SK-N-SH (cell line): Measurements from ENCODE around the gene LIN28B. TPM values are rescaled to one million over a fixed set of nuclear protein-coding genes. Genes with fewer than 3 reads are reported as not detected.

Source experiments
- CTCF ChIA-PET: fragments of 300-600, 350-600 bp; formaldehyde crosslinking; extraction: SDS; loops from one replicate; lab custom pipeline; 2021; lab: Yijun Ruan, JAX
- POLR2A ChIA-PET: fragments of 350-600 bp; sonication (Branson Sonifier 250); formaldehyde crosslinking; extraction: SDS; loops from one replicate; lab custom pipeline; 2020; ENCODE audit warnings: antibody characterized with exemption, inconsistent platforms; lab: Yijun Ruan, JAX
- DNase-seq: peaks from one replicate; pipeline ENCODE4 v3.0.0; 2012
- H2AFZ ChIP-seq: fragments of 200-600 bp; sonication (generic); 2 replicates; pipeline ENCODE4 v1.8.1; 2016; ENCODE audit warnings: antibody characterized with exemption, mild to moderate bottlenecking, low read depth
- H3F3A ChIP-seq: fragments of 200-600 bp; sonication (generic); replicated peaks from 2 replicates; pipeline ENCODE3; 2016; ENCODE audit warnings: antibody characterized with exemption, mild to moderate bottlenecking; ENCODE audit not compliant: insufficient read depth
- H3K27ac ChIP-seq, 2 experiments: fragments of 200-500 bp in 1 of 2; fragments of 200-600 bp in 1 of 2; sonication (Bioruptor generic) in 1 of 2; sonication (generic), shearing (Covaris generic) in 1 of 2; 2 replicates each; pipeline versions ENCODE4 v1.5.1 to v1.6.1; 2014 to 2016; ENCODE audit warnings: low read depth in 2 of 2, inconsistent platforms in 1 of 2, low read length in 1 of 2, mild to moderate bottlenecking in 1 of 2, mixed read lengths in 1 of 2
- H3K27me3 ChIP-seq: fragments of 200-600 bp; sonication (generic), shearing (Covaris generic); 2 replicates; pipeline ENCODE4 v1.6.1; 2016; ENCODE audit warnings: mixed run types; ENCODE audit not compliant: insufficient read depth
- H3K36me3 ChIP-seq, 2 experiments: fragments of 200-500 bp in 1 of 2; fragments of 200-600 bp in 1 of 2; sonication (Bioruptor generic) in 1 of 2; sonication (generic) in 1 of 2; replicated peaks in 1 of 2; 2 replicates each; pipeline versions ENCODE3 to v1.5.1; 2014 to 2016; ENCODE audit warnings: low read length in 1 of 2, mild to moderate bottlenecking in 1 of 2; ENCODE audit not compliant: insufficient read depth in 2 of 2, control insufficient read depth in 1 of 2
- H3K4me1 ChIP-seq, 2 experiments: fragments of 200-500 bp in 1 of 2; fragments of 200-600 bp in 1 of 2; sonication (Bioruptor generic) in 1 of 2; sonication (generic), shearing (Covaris generic) in 1 of 2; 2 replicates each; pipeline versions ENCODE4 v1.5.1 to v1.6.1; 2014 to 2016; ENCODE audit warnings: low read depth in 1 of 2, low read length in 1 of 2, mixed run types in 1 of 2; ENCODE audit not compliant: insufficient read depth in 2 of 2, control insufficient read depth in 1 of 2
- H3K4me2 ChIP-seq: fragments of 200-600 bp; sonication (generic), shearing (Covaris generic); 2 replicates; pipeline ENCODE4 v1.6.1; 2017; ENCODE audit warnings: mixed run types
- H3K4me3 ChIP-seq, 2 experiments: fragments of 200-500 bp in 1 of 2; fragments of 200-600 bp in 1 of 2; sonication (Bioruptor generic) in 1 of 2; sonication (generic), shearing (Covaris generic) in 1 of 2; 2 replicates each; pipeline versions ENCODE4 v1.5.1 to v1.8.1; 2014 to 2016; ENCODE audit warnings: low read depth in 2 of 2, inconsistent platforms in 1 of 2, low read length in 1 of 2, mild to moderate bottlenecking in 1 of 2, mixed read lengths in 1 of 2, moderate library complexity in 1 of 2
- H3K79me2 ChIP-seq: fragments of 200-600 bp; sonication (generic); 2 replicates; pipeline ENCODE4 v1.8.1; 2017; ENCODE audit warnings: mild to moderate bottlenecking; ENCODE audit not compliant: insufficient read depth
- H3K9ac ChIP-seq: fragments of 200-600 bp; sonication (generic); 2 replicates; pipeline ENCODE4 v1.6.1; 2017; ENCODE audit warnings: mixed run types
- H3K9me2 ChIP-seq: fragments of 200-600 bp; sonication (generic); 2 replicates; pipeline ENCODE4 v1.6.1; 2017; ENCODE audit warnings: mixed run types
- H3K9me3 ChIP-seq: fragments of 200-600 bp; sonication (generic); 2 replicates; pipeline ENCODE4 v1.6.1; 2017; ENCODE audit warnings: mixed run types, mild to moderate bottlenecking, moderate library complexity
- H4K20me1 ChIP-seq: fragments of 200-600 bp; sonication (generic); 2 replicates; pipeline ENCODE4 v1.6.1; 2017; ENCODE audit warnings: mild to moderate bottlenecking, mixed run types; ENCODE audit not compliant: insufficient read depth
- EP300 ChIP-seq, 2 experiments: IDR thresholded peaks; 2 replicates each; pipeline versions ENCODE4 v1.4.0 to v1.6.1; 2012; ENCODE audit warnings: borderline replicate concordance in 1 of 2, low read depth in 1 of 2, low read length in 1 of 2
- EZH2phosphoT487 ChIP-seq: fragments of 200-600 bp; sonication (generic); IDR thresholded peaks from 2 replicates; pipeline ENCODE4 v1.6.1; 2017; ENCODE audit warnings: low read depth, mixed run types, mild to moderate bottlenecking, antibody characterized with exemption, moderate library complexity, borderline replicate concordance
- GABPA ChIP-seq: IDR thresholded peaks from 2 replicates; pipeline ENCODE4 v1.4.0; 2012; ENCODE audit warnings: low read depth, mild to moderate bottlenecking
- MEF2A ChIP-seq: IDR thresholded peaks from 2 replicates; pipeline ENCODE4 v1.4.0; 2012; ENCODE audit warnings: low read depth, borderline replicate concordance
- MXI1 ChIP-seq: IDR thresholded peaks from 2 replicates; pipeline ENCODE4 v1.6.1; 2012; ENCODE audit warnings: mild to moderate bottlenecking, low read depth, low read length, improper control_type of control experiment
- REST ChIP-seq: IDR thresholded peaks from 2 replicates; pipeline ENCODE4 v1.6.1; 2012; ENCODE audit warnings: mild to moderate bottlenecking, low read depth, low read length, moderate library complexity
- RFX5 ChIP-seq: IDR thresholded peaks from 2 replicates; pipeline ENCODE4 v1.6.1; 2012; ENCODE audit warnings: mild to moderate bottlenecking, improper control_type of control experiment, low read length
- RXRA ChIP-seq: IDR thresholded peaks from 2 replicates; pipeline ENCODE4 v1.4.0; 2012; ENCODE audit warnings: low read depth, mild to moderate bottlenecking, borderline replicate concordance
- TCF12 ChIP-seq: IDR thresholded peaks from 2 replicates; pipeline ENCODE4 v1.4.0; 2012
- TEAD4 ChIP-seq: IDR thresholded peaks from 2 replicates; pipeline ENCODE4 v1.4.0; 2012; ENCODE audit warnings: mild to moderate bottlenecking, borderline replicate concordance; ENCODE audit not compliant: insufficient read depth
- USF1 ChIP-seq: IDR thresholded peaks from 2 replicates; pipeline ENCODE4 v1.4.0; 2012; ENCODE audit warnings: low read depth, borderline replicate concordance
- USF2 ChIP-seq: fragments of 150-350 bp; IDR thresholded peaks from 2 replicates; pipeline ENCODE4 v1.6.1; 2017; ENCODE audit warnings: antibody characterized with exemption, low read length, low read depth, borderline replicate concordance
- ZBTB33 ChIP-seq: IDR thresholded peaks from 2 replicates; pipeline ENCODE4 v1.4.0; 2012; ENCODE audit warnings: low read depth, borderline replicate concordance
- WGBS: methylation state at CpG from one replicate; pipeline ENCODE4 v1.1.6; 2017; ENCODE audit warnings: low lambda C conversion rate; 5-methylcytosine and 5-hydroxymethylcytosine counted together
- polyA plus RNA-seq, 3 experiments: library from polyadenylated mRNA; depleted of rRNA; stranded (reverse); fragments of >200 nt; gene quantifications; 2 replicates each; pipeline ENCODE4 v1.2.3, GENCODE V29; 2012

Gene LIN28B
- polyA plus RNA-seq, 1 of the 3 experiments (the other 2 are of a cell fraction) = 0.67 TPM

- CTCF ChIA-PET = no interaction called here
- Histone ChIP-seq H3K9me3 (no peaks in the 10 kb centered on the region), H2AFZ (no peak overlapping the region), H3F3A (no peaks in the 10 kb centered on the region), H4K20me1 (no peaks in the 10 kb centered on the region), H3K27me3 (no peaks in the 10 kb centered on the region), H3K9ac (no peak overlapping the region), H3K36me3 (peaks cover 0 to 5% of the 10 kb centered on the region in 2 experiments), H3K4me1 (no peaks in the 10 kb centered on the region; a peak in 1 of 4 replicates), H3K4me3 (no peak overlapping the region), H3K9me2 (no peaks in the 10 kb centered on the region), H3K4me2 (no peak overlapping the region), H3K27ac (no peak overlapping the region), H3K79me2 (no peaks in the 10 kb centered on the region)
- TF ChIP-seq USF1 (no peak), TEAD4 (no peak), TCF12 (no peak), EP300 (IDR thresholded peaks at IDR 0.05; ENCODE audit: borderline replicate concordance in 1 of 2, low read depth in 1 of 2, low read length in 1 of 2) (no peak), RXRA (no peak), REST (no peak), EZH2phosphoT487 (no peak), MEF2A (no peak), GABPA (no peak), RFX5 (no peak), USF2 (no peak), MXI1 (no peak), ZBTB33 (no peak)
- POLR2A ChIA-PET = no interaction called here
- WGBS = 72% methylated on average over 3 of the region's 3 CpGs
- DNase-seq = no peak
Observed at GRCh38 chr6:105024803-105025202, 67.9 kb downstream of the LIN28B start.
